GM12865 (cell line): ENCODE measurements around the gene SLC35D3.
A peak's percentile ranks its signal among the peaks of the same experiment; 100 is the strongest.
"Not testable (repeated sequence)": the region's sequence is repeated elsewhere in the genome, so short reads cannot be mapped to it uniquely, and the experiment has no call there.

Experiments
- DNase-seq: peaks from one replicate; pipeline ENCODE4 v3.0.0; 2010; ENCODE audit warnings: low read depth
- H3K4me3 ChIP-seq: 2 replicates; pipeline ENCODE4 v1.5.1; 2011; ENCODE audit warnings: mild to moderate bottlenecking, low read depth, low read length, control low read depth
- TF ChIP-seq, protein P1 (sequence below): IDR thresholded peaks from 2 replicates; pipeline ENCODE4 v1.5.1; 2011; ENCODE audit warnings: low read length, control low read depth, low read depth, inconsistent platforms; ENCODE audit not compliant: insufficient read depth; ENCODE audit errors: missing control alignments

The SLC35D3 gene

DNA sequence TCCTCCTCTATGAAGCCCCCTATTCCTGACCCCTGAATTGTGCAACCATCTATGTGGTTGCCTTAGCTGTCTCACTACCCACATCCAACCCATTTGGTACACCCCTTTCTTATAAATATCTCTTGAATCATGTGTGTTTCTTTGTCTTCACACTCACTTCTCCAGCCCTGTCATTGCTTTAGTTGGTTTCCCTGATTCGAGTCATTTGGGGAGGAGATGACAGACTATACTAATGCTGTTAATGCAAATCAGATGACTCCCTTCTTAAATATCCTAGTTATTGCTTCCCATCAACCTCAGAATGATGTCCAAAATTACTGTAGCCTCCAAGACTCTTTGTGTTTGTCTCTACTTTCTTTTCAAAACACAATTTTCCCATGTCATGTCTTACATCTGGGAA is 23.0 kb downstream of the SLC35D3 start:
- TF ChIP-seq, protein P1, sequence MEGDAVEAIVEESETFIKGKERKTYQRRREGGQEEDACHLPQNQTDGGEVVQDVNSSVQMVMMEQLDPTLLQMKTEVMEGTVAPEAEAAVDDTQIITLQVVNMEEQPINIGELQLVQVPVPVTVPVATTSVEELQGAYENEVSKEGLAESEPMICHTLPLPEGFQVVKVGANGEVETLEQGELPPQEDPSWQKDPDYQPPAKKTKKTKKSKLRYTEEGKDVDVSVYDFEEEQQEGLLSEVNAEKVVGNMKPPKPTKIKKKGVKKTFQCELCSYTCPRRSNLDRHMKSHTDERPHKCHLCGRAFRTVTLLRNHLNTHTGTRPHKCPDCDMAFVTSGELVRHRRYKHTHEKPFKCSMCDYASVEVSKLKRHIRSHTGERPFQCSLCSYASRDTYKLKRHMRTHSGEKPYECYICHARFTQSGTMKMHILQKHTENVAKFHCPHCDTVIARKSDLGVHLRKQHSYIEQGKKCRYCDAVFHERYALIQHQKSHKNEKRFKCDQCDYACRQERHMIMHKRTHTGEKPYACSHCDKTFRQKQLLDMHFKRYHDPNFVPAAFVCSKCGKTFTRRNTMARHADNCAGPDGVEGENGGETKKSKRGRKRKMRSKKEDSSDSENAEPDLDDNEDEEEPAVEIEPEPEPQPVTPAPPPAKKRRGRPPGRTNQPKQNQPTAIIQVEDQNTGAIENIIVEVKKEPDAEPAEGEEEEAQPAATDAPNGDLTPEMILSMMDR = no peak
- no peak for DNase-seq
- H3K4me3 ChIP-seq = no peak overlapping the region

DNA sequence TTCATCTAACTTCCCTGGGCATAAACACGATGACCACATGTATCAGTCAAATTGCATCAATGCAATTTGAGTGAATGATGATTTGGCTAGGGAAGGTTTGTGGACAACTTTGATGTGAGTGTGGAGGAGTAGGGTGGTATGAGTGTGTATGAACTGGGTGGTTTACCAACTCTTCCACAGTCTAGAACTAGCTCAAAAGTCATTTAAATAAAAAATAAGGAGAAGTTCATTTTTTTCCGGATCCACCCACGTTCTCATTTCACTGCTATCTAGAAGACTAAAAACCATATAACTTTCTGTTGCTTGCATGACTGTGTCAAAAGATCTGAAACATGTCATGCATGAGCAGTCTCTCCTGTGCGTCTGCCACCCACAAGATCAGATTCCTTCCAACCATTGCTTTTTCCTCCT is 23.6 kb downstream of the SLC35D3 start:
- TF ChIP-seq, protein P1 = no peak
- DNase-seq = peak; percentile 28
- H3K4me3 ChIP-seq = no peak overlapping the region

DNA sequence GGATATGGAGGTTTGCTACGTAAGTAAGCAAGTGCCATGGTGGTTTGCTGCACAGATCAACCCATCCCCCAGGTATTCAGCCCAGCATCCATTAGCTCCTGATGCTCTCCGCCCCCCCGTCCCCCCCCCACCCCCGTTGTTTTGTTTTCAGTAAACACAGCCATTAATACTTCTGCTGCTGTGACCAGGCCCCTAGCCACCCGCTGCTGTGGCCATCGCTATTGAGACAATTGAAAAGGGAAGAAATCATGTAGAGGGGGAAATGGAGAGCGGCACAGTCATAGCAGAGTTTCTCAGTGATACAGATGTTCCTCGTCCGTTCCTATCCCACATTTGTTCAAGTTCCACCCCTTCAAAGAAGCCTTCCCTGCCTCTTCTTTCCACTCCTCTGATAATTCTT is 24.9 kb downstream of the SLC35D3 start:
- H3K4me3 ChIP-seq = no peak overlapping the region
- DNase-seq = no peak
- TF ChIP-seq, protein P1 = no peak

- not testable (repeated sequence) for DNase-seq
These were observed 27.9 kb downstream of the SLC35D3 start for GRCh38 chr6:136949957-136950356.

DNA sequence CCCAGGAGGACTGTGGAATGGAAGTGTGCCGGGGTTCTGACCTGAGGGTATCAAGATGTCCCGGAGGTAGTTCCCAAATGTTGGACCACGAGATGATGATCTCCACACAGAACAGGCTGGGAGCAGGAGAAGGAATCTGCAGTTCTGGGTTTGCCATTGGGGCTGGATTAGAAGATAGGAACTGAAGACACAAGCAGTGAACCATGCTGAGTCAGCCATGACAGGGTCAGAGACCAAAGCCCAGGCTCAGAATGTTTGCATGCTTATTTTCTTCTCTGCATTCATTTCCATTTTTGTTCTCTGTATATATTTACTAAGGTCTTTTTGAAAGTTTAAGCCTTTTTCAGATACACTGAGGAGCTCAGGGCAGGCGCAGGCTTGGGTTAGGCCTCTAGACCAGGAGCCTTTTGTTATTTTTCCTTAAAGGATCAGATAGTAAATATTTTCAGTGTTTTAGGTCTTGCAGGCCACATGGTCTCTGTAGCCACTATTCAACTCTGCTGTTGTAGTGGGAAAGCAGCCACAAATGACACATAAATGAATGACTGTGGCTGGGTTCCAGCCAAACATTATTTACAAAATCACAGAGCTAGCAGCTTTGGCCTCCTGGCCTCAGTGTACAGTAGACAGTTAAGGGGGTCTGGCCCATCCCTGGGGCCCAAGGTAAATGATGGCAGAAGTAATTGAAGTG is 28.5 kb downstream of the SLC35D3 start:
- no peak overlapping the region for H3K4me3 ChIP-seq
- TF ChIP-seq, protein P1 = no peak
- DNase-seq = no peak

More at GRCh38 chr6:136949957-136950356, 27.9 kb downstream of the SLC35D3 start:
- H3K4me3 ChIP-seq = not testable (repeated sequence)

DNA sequence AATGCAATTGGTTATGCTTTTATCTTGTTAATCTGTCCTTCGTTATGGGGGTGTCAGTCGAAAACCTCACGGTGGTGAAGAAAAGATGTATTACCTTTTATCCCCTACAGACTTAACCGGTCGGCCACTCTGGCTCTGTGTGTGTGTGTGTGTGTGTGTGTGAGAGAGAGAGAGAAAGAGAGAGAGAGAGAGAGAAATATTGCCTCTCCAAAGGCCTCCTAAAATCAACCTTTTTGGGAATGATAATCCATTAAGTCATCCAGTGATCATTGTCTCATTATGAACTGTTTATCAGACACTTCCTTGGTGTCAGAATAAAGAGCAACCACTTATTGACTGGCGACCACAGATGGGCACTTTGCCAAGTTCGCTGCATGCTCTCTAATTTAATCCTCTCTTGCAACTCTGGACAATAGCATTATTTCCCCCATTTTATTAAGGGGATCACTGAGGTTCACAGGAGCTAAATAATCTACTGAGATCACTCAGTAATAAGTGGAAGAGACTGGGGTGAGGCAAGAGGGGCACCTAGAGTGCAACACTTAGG is 30.7 kb downstream of the SLC35D3 start:
- TF ChIP-seq, protein P1 = no peak
- H3K4me3 ChIP-seq = no peak overlapping the region
- no peak for DNase-seq

DNA sequence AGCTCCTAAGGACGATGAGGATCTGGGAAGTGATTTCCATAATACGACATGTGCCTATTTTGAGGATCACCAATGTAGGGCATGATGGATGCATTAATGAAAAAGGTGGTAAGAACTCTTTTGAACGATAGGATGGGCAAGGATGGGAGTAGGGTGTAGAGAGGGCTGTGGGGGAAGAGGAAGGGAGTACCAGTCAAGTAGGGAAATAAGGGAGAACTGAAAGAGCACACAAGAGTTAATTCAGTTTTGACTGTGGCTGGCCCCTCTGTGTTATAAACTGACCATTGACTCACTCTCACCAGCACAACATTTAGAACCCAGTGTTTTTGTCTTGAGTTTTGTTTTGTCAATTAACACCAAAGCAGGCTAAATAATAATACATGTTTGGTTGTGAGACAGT is 33.0 kb downstream of the SLC35D3 start:
- no peak overlapping the region for H3K4me3 ChIP-seq
- no peak for DNase-seq
- TF ChIP-seq, protein P1 = no peak
